ENCODE data around the gene WHAMM. TPM values are rescaled to one million over a fixed set of nuclear protein-coding genes. Genes with fewer than 3 reads are reported as not detected.
"Not testable (repeated sequence)": the region's sequence is repeated elsewhere in the genome, so short reads cannot be mapped to it uniquely, and the experiment has no call there.

WHAMM gene
- total RNA-seq, 2 experiments from 2014 or later, result 8.6 to 13.6 TPM

GRCh38 chr15:82812994-82813393 is 3.6 kb downstream of the WHAMM start:
- no TSS peak for BruUV-seq (replicated peaks)
- Histone ChIP-seq H2AFZ (ENCODE audit: low read length) (no peak overlapping the region), H3K4me2 (ENCODE audit: low read length) (no peak overlapping the region), H3K36me3 (ENCODE audit: insufficient read depth, low read length) (peaks cover 54% of the 10 kb centered on the region), H3K4me3 (ENCODE audit: low read depth, low read length, poor library complexity, severe bottlenecking) (no peak overlapping the region), H3K79me2 (ENCODE audit: insufficient read depth, low read depth, low read length) (peaks cover 62% of the 10 kb centered on the region), H3K27ac (ENCODE audit: low read depth, low read length, poor library complexity, severe bottlenecking) (no peak overlapping the region), H3K9me3 (ENCODE audit: low read length) (no peaks in the 10 kb centered on the region), H4K20me1 (ENCODE audit: insufficient read depth, low read length) (peaks cover 8% of the 10 kb centered on the region), H3K9me2 (ENCODE audit: insufficient read depth, low read length) (no peaks in the 10 kb centered on the region), H3K4me1 (ENCODE audit: insufficient read depth, low read length, poor library complexity, severe bottlenecking) (peaks cover 22% of the 10 kb centered on the region)
- intact Hi-C loops (cut with micrococcal nuclease; ENCODE audit: unreplicated experiment), result no loop called here
- TF ChIP-seq EZH2phosphoT487 (IDR thresholded peaks at IDR 0.05; ENCODE audit: borderline replicate concordance, low read depth, low read length) (no peak), CTCF (conservative IDR thresholded peaks at IDR 0.05; ENCODE audit: low read length) (no peak)
- no peak for DNase-seq (ENCODE audit: low spot score)
- ChIA-PET CTCF (ENCODE audit: unreplicated experiment) (interaction anchor here (0.6 kb wide), 1 partner anchor 9 kb away, joined by 4 read pairs; no protein-coding TSS in a partner anchor), POLR2A (interaction anchor here (0.5 to 4.0 kb wide), 3 partner anchors 18 to 117 kb away, joined by 3 to 26 read pairs (median 4); no protein-coding TSS in a partner anchor)

GRCh38 chr15:82820128-82820527 is 10.7 kb downstream of the WHAMM start:
- H3K4me1 ChIP-seq (ENCODE audit: insufficient read depth, low read length, poor library complexity, severe bottlenecking), result no peaks in the 10 kb centered on the region
- no peak overlapping the region for H3K4me3 ChIP-seq (ENCODE audit: low read depth, low read length, poor library complexity, severe bottlenecking)
- H2AFZ ChIP-seq (ENCODE audit: low read length), result no peak overlapping the region
- H3K9me3 ChIP-seq (ENCODE audit: low read length), result no peaks in the 10 kb centered on the region
- H3K79me2 ChIP-seq (ENCODE audit: insufficient read depth, low read depth, low read length), result peaks cover 15% of the 10 kb centered on the region; the same call in 1 of the 2 replicates
- ChIA-PET POLR2A (no interaction called here), CTCF (ENCODE audit: unreplicated experiment) (no interaction called here)
- peaks cover 95% of the 10 kb centered on the region for H3K36me3 ChIP-seq (ENCODE audit: insufficient read depth, low read length)
- intact Hi-C loops (cut with micrococcal nuclease; ENCODE audit: unreplicated experiment), result no loop called here
- TF ChIP-seq EZH2phosphoT487 (IDR thresholded peaks at IDR 0.05; ENCODE audit: borderline replicate concordance, low read depth, low read length), result no peak
- no peak for TF ChIP-seq CTCF (conservative IDR thresholded peaks at IDR 0.05; ENCODE audit: low read length)
- no TSS peak for BruUV-seq (replicated peaks)
- no peak for DNase-seq (ENCODE audit: low spot score)
- no peak overlapping the region for H3K4me2 ChIP-seq (ENCODE audit: low read length)
- H3K9me2 ChIP-seq (ENCODE audit: insufficient read depth, low read length), result no peaks in the 10 kb centered on the region
- H3K27ac ChIP-seq (ENCODE audit: low read depth, low read length, poor library complexity, severe bottlenecking), result no peak overlapping the region
- H4K20me1 ChIP-seq (ENCODE audit: insufficient read depth, low read length), result no peaks in the 10 kb centered on the region

GRCh38 chr15:82821396-82821795 is 12.0 kb downstream of the WHAMM start:
- H2AFZ ChIP-seq (ENCODE audit: low read length); H4K20me1 ChIP-seq (ENCODE audit: insufficient read depth, low read length); CTCF ChIA-PET (ENCODE audit: unreplicated experiment); intact Hi-C loops (cut with micrococcal nuclease; ENCODE audit: unreplicated experiment); H3K27ac ChIP-seq (ENCODE audit: low read depth, low read length, poor library complexity, severe bottlenecking); H3K79me2 ChIP-seq (ENCODE audit: insufficient read depth, low read depth, low read length); POLR2A ChIA-PET; H3K4me3 ChIP-seq (ENCODE audit: low read depth, low read length, poor library complexity, severe bottlenecking); H3K9me3 ChIP-seq (ENCODE audit: low read length); DNase-seq (ENCODE audit: low spot score); BruUV-seq (replicated peaks); H3K9me2 ChIP-seq (ENCODE audit: insufficient read depth, low read length); H3K4me2 ChIP-seq (ENCODE audit: low read length); H3K4me1 ChIP-seq (ENCODE audit: insufficient read depth, low read length, poor library complexity, severe bottlenecking): not testable (repeated sequence)
- H3K36me3 ChIP-seq (ENCODE audit: insufficient read depth, low read length), result peaks cover 95% of the 10 kb centered on the region

GRCh38 chr15:82821851-82822250 is 12.4 kb downstream of the WHAMM start:
- H3K4me1 ChIP-seq (ENCODE audit: insufficient read depth, low read length, poor library complexity, severe bottlenecking); CTCF ChIA-PET (ENCODE audit: unreplicated experiment); POLR2A ChIA-PET; H3K4me2 ChIP-seq (ENCODE audit: low read length); BruUV-seq (replicated peaks); H3K9me3 ChIP-seq (ENCODE audit: low read length); H3K27ac ChIP-seq (ENCODE audit: low read depth, low read length, poor library complexity, severe bottlenecking); H3K9me2 ChIP-seq (ENCODE audit: insufficient read depth, low read length); intact Hi-C loops (cut with micrococcal nuclease; ENCODE audit: unreplicated experiment); H2AFZ ChIP-seq (ENCODE audit: low read length); H4K20me1 ChIP-seq (ENCODE audit: insufficient read depth, low read length); H3K79me2 ChIP-seq (ENCODE audit: insufficient read depth, low read depth, low read length); DNase-seq (ENCODE audit: low spot score); H3K4me3 ChIP-seq (ENCODE audit: low read depth, low read length, poor library complexity, severe bottlenecking): not testable (repeated sequence)
- H3K36me3 ChIP-seq (ENCODE audit: insufficient read depth, low read length), result peaks cover 95% of the 10 kb centered on the region
